Stomach (tissue), 9 donors: ENCODE results near the gene ZNF652. TPM values are rescaled to one million over a fixed set of nuclear protein-coding genes. Genes with fewer than 3 reads are reported as not detected.

Experiments
- DNase-seq, 2 donors: peaks; one replicate each; pipeline versions ENCODE4 v3.0.0 to v3.0.0-alpha.2; 2013 to 2019
- H3K27ac ChIP-seq, 5 donors: fragments of 200-600 bp in 4 of 5; sonication (generic) in 4 of 5; one replicate each; pipeline ENCODE4 v1.5.1; 2013 to 2019; ENCODE audit warnings: mild to moderate bottlenecking in 1 of 5, moderate library complexity in 1 of 5
- H3K27me3 ChIP-seq, 3 donors: fragments of 200-600 bp; sonication (generic); one replicate each; pipeline ENCODE4 v1.5.1; 2017 to 2019; ENCODE audit warnings: mixed run types in 1 of 3
- H3K36me3 ChIP-seq, 4 donors: fragments of 200-600 bp; sonication (generic); 1 replicate in 3 of 4; 2 replicates in 1 of 4; pipeline ENCODE4 v1.5.1; 2016 to 2019
- H3K4me1 ChIP-seq, 4 donors: fragments of 200-600 bp; sonication (generic); one replicate each; pipeline ENCODE4 v1.5.1; 2016 to 2019
- H3K4me3 ChIP-seq, 4 donors: fragments of 200-600 bp; sonication (generic) in 3 of 4; one replicate each; pipeline ENCODE4 v1.5.1; 2016 to 2019; ENCODE audit warnings: mild to moderate bottlenecking in 1 of 4
- H3K9me3 ChIP-seq, 4 donors: fragments of 200-600 bp; sonication (generic); one replicate each; pipeline ENCODE4 v1.5.1; 2016 to 2019
- EP300 ChIP-seq: sonication (generic); formaldehyde crosslinking; IDR thresholded peaks from one replicate; pipeline ENCODE4 v1.6.1; 2017; ENCODE audit warnings: antibody characterized with exemption
- POLR2A ChIP-seq, 4 donors: fragments of 450-650 bp; IDR thresholded peaks; one replicate each; pipeline ENCODE4 v1.6.1; 2016; ENCODE audit warnings: antibody characterized with exemption in 4 of 4, control low read depth in 2 of 4, mild to moderate bottlenecking in 1 of 4, moderate library complexity in 1 of 4
- POLR2AphosphoS5 ChIP-seq, 3 donors: sonication (generic); formaldehyde crosslinking; IDR thresholded peaks; one replicate each; pipeline ENCODE4 v1.6.1; 2016; ENCODE audit warnings: antibody characterized with exemption in 3 of 3
- WGBS, 5 donors: extraction: QIAGEN DNeasy Blood & Tissue Kit in 3 of 5; methylation state at CpG; one replicate each; pipeline versions ENCODE4 v1.1.5 to v1.1.7; 2013 to 2018; 5-methylcytosine and 5-hydroxymethylcytosine counted together
- intact Hi-C: fragments of 100-400 bp; cut with DNase I; formaldehyde crosslinking; loops from one replicate; pipeline ENCODE4 v1.15.1; 2023; ENCODE audit warnings: low total_unique reads
- polyA plus RNA-seq, 3 donors: library from polyadenylated mRNA; stranded (reverse); fragments of 200-250 nt; gene quantifications; one replicate each; pipeline ENCODE4 v1.2.3, GENCODE V29; 2013
- total RNA-seq, 5 donors: library from RNA; depleted of rRNA; stranded (reverse); fragments of >200 nt; gene quantifications; one replicate each; pipeline versions ENCODE4 v1.1.0 to v1.2.3, GENCODE V29; 2014 to 2016
- TF ChIP-seq, protein P1 (sequence below), 7 experiments: fragments of 450-650 bp in 4 of 7; fragments of 200-600 bp in 3 of 7; sonication (generic) in 3 of 7; IDR thresholded peaks; one replicate each; pipeline ENCODE4 v1.5.1; 2016 to 2019; ENCODE audit warnings: antibody characterized with exemption in 7 of 7, control low read depth in 2 of 7, mild to moderate bottlenecking in 1 of 7
- donor health status: healthy with polysubstance abuse.
- donor health status: Bipolar disorder and iron deficiency.
- donor health status: healthy.

ZNF652 gene
- total and polyA plus RNA-seq, 8 donors, result 16.4 to 89.3 (median 32.6) TPM

DNA sequence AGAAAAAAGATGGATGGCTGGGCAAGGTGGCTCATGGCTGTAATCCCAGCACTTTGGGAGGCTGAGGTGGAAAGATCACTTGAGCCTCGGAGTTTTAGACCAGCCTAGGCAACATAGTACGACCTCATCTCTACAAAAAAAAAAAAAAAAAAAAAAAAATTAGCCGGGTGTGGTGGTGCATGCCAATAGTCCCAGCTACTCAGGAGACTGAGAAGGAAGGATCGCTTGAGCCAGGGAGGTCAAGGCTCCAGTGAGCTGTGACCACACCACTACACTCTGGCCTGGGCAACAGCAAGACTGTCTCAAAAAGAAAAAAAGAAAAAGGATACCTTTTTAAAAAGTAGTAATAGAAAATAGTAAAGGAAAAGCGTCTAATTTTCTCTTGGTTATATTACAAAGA lies 20.7 kb downstream of the ZNF652 start:
- intact Hi-C loops, result no loop called here
- 50 to 64% (median 60%) methylated on average over 5 of the region's 5 CpGs for WGBS, 5 donors
- TF ChIP-seq POLR2A (IDR thresholded peaks at IDR 0.05), result no peak
- TF ChIP-seq, protein P1, sequence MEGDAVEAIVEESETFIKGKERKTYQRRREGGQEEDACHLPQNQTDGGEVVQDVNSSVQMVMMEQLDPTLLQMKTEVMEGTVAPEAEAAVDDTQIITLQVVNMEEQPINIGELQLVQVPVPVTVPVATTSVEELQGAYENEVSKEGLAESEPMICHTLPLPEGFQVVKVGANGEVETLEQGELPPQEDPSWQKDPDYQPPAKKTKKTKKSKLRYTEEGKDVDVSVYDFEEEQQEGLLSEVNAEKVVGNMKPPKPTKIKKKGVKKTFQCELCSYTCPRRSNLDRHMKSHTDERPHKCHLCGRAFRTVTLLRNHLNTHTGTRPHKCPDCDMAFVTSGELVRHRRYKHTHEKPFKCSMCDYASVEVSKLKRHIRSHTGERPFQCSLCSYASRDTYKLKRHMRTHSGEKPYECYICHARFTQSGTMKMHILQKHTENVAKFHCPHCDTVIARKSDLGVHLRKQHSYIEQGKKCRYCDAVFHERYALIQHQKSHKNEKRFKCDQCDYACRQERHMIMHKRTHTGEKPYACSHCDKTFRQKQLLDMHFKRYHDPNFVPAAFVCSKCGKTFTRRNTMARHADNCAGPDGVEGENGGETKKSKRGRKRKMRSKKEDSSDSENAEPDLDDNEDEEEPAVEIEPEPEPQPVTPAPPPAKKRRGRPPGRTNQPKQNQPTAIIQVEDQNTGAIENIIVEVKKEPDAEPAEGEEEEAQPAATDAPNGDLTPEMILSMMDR (IDR thresholded peaks at IDR 0.05), result no peak
- TF ChIP-seq POLR2AphosphoS5 (IDR thresholded peaks at IDR 0.05), result no peak
- TF ChIP-seq EP300, result no peak
- Histone ChIP-seq H3K36me3 (no peaks in the 10 kb centered on the region), H3K4me3 (no peak overlapping the region), H3K9me3 (no peaks in the 10 kb centered on the region), H3K27me3 (no peaks in the 10 kb centered on the region), H3K4me1 (peaks cover 13 to 79% (median 45%) of the 10 kb centered on the region in 4 donors), H3K27ac (peak overlapping the region in 3 of 5 donors; percentile 28 to 60 (median 58))
- no peak for DNase-seq

DNA sequence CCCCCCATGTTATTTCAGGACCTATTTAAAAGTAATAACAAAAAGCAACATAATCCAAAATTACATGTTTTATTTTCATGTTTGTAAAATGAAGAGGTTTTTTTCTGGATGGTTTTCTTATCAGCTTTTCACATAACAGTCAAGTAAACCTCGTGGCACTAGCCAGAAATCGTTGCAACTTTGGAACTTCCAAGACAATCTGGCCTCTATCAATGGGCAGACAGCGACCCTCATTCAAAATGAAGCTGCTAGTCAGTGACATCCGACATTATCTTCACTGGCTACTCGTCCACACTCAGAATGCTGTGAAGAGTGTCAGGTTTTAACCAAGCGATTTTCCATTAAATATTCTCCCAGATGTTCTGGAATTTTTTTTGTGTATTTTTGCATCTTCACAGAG lies 22.7 kb downstream of the ZNF652 start:
- TF ChIP-seq POLR2A (IDR thresholded peaks at IDR 0.05), result no peak
- no peak for TF ChIP-seq EP300
- TF ChIP-seq, protein P1 (IDR thresholded peaks at IDR 0.05), result no peak
- TF ChIP-seq POLR2AphosphoS5 (IDR thresholded peaks at IDR 0.05), result no peak
- Histone ChIP-seq H3K4me1 (peaks cover 18 to 95% (median 51%) of the 10 kb centered on the region in 4 donors), H3K27me3 (no peaks in the 10 kb centered on the region), H3K27ac (no peak overlapping the region), H3K4me3 (no peak overlapping the region), H3K9me3 (no peaks in the 10 kb centered on the region), H3K36me3 (no peaks in the 10 kb centered on the region)
- intact Hi-C loops, result no loop called here
- WGBS, 5 donors, result 68 to 80% (median 75%) methylated on average over 6 of the region's 6 CpGs
- no peak for DNase-seq

DNA sequence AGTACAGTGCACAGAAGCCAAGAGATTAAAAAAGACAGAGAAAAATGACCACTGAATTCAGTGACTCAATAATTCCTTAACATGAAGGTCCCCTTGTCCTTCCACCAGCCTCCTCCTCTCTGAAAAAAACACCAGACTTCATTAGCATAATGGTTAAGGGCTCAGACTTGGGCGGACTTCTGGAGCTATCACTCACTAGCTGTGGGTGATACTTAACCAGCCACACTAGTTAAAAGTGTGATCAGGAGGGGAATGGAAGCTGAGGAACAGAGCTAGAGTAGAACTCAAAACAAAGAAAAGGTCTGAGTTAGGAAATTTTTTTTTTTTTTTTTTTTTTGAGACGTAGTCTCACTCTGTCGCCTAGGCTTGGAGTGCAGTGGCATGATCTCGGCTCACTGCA lies 23.2 kb downstream of the ZNF652 start:
- WGBS, 5 donors, result 64 to 90% (median 79%) methylated on average over 4 of the region's 4 CpGs
- intact Hi-C loops, result no loop called here
- Histone ChIP-seq H3K27ac (no peak overlapping the region), H3K36me3 (no peaks in the 10 kb centered on the region), H3K27me3 (no peaks in the 10 kb centered on the region), H3K9me3 (no peaks in the 10 kb centered on the region), H3K4me3 (no peak overlapping the region), H3K4me1 (peaks cover 22 to 99% (median 53%) of the 10 kb centered on the region in 4 donors)
- no peak for DNase-seq
- TF ChIP-seq POLR2A (IDR thresholded peaks at IDR 0.05), result no peak
- TF ChIP-seq, protein P1 (IDR thresholded peaks at IDR 0.05), result no peak
- TF ChIP-seq EP300, result no peak
- no peak for TF ChIP-seq POLR2AphosphoS5 (IDR thresholded peaks at IDR 0.05)

DNA sequence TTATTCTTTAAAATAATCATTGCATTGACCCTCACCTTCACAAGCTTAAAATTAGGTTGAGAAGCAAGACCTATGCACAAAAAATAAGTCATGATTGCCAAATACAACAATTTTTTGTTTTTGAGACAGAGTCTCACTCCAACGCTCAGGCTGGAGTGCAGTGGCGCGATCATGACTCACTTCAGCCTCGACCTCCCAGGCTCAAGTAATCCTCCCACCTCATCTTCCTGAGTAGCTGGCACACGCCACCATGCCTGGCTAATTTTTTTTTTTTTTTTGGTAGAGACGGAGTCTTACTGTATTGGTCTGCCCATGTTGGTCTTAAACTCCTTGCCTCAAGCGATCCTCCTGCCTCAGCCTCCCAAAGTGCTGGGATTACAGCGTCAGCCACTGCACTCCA lies 24.2 kb downstream of the ZNF652 start:
- intact Hi-C loops, result no loop called here
- no peak overlapping the region for H3K4me3 ChIP-seq
- H3K36me3 ChIP-seq, result no peaks in the 10 kb centered on the region
- H3K9me3 ChIP-seq, result no peaks in the 10 kb centered on the region
- DNase-seq, result no peak
- TF ChIP-seq, protein P1 (IDR thresholded peaks at IDR 0.05), result no peak
- TF ChIP-seq POLR2A (IDR thresholded peaks at IDR 0.05), result no peak
- no peak for TF ChIP-seq POLR2AphosphoS5 (IDR thresholded peaks at IDR 0.05)
- no peak for TF ChIP-seq EP300
- peaks cover 17 to 97% (median 48%) of the 10 kb centered on the region in 4 donors for H3K4me1 ChIP-seq
- H3K27ac ChIP-seq, result no peak overlapping the region
- WGBS, 5 donors, result 77 to 91% (median 83%) methylated on average over 8 of the region's 8 CpGs
- no peaks in the 10 kb centered on the region for H3K27me3 ChIP-seq
